Measurements from ENCODE around the gene PDGFC. TPM values are rescaled to one million over a fixed set of nuclear protein-coding genes. Genes with fewer than 3 reads are reported as not detected.

The PDGFC gene
- total RNA-seq, 6 experiments from 2014 or later: 6.6 to 19.0 (median 10.3) TPM

DNA sequence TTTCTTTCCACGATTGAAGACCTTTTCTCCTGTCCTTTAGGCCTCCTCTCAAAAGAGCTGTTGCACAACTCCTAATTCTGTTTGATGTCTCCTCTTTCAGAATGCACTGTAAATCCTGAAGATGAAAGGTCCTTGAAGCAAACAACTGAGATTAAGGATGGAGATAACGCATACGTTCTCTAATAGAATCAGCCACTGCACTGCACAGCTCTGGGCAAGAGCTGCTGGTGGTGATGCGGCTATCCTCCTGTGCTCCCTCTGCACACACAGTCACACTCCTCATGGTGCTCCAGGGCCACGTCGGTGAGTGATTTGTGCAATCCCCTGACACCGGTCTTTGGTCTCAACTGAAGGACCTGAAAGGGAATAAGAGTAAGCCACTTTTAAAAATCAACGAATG lies 208.7 kb downstream of the PDGFC start:
- Histone ChIP-seq H3K27me3 (no peaks in the 10 kb centered on the region), H3K36me3 (peaks cover 0 to 12% (median 0%) of the 10 kb centered on the region in 4 donors), H3K9me3 (no peaks in the 10 kb centered on the region), H3K4me3 (no peak overlapping the region), H3K27ac (no peak overlapping the region), H3K4me1 (peaks cover 0 to 5% (median 1%) of the 10 kb centered on the region in 4 donors)
- DNase-seq (no peak), ATAC-seq (no peak)
- TF ChIP-seq, protein P1, sequence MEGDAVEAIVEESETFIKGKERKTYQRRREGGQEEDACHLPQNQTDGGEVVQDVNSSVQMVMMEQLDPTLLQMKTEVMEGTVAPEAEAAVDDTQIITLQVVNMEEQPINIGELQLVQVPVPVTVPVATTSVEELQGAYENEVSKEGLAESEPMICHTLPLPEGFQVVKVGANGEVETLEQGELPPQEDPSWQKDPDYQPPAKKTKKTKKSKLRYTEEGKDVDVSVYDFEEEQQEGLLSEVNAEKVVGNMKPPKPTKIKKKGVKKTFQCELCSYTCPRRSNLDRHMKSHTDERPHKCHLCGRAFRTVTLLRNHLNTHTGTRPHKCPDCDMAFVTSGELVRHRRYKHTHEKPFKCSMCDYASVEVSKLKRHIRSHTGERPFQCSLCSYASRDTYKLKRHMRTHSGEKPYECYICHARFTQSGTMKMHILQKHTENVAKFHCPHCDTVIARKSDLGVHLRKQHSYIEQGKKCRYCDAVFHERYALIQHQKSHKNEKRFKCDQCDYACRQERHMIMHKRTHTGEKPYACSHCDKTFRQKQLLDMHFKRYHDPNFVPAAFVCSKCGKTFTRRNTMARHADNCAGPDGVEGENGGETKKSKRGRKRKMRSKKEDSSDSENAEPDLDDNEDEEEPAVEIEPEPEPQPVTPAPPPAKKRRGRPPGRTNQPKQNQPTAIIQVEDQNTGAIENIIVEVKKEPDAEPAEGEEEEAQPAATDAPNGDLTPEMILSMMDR (IDR thresholded peaks at IDR 0.05): no peak
- no peak for TF ChIP-seq POLR2A (IDR thresholded peaks at IDR 0.05)
- intact Hi-C loops (cut with DNase I): no loop called here
- 94% methylated on average over 8 of the region's 8 CpGs for whole genome bisulfite sequencing (ENCODE audit: insufficient coverage, low coverage, low lambda C conversion rate, missing lambda C conversion rate)

DNA sequence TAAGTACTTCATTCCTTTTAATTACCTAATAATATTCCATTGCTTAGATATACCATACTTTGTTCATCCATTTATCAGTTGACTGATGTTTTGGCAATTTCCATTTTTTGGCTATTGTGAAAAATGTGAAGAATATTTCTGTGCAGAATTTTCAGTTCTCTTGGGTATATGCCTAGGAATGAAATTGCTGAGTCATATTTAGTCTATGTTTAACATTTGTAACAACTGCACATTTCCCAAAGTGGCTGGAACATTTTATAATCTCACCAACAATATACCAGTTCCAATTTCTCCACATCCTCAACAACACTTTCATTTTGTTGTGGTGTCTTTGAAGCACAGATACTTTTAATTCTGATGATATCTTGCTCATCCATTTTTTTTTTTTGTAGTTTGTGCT lies 215.5 kb downstream of the PDGFC start:
- DNase-seq: no peak
- intact Hi-C loops (cut with DNase I): no loop called here
- no peaks in the 10 kb centered on the region for H3K9me3 ChIP-seq
- no peak for TF ChIP-seq POLR2A (IDR thresholded peaks at IDR 0.05)
- TF ChIP-seq, protein P1 (IDR thresholded peaks at IDR 0.05): no peak
- H3K4me3 ChIP-seq: no peak overlapping the region
- no peaks in the 10 kb centered on the region for H3K36me3 ChIP-seq
- no peaks in the 10 kb centered on the region for H3K27me3 ChIP-seq
- H3K27ac ChIP-seq: no peak overlapping the region
- H3K4me1 ChIP-seq: no peaks in the 10 kb centered on the region
- ATAC-seq: no peak

DNA sequence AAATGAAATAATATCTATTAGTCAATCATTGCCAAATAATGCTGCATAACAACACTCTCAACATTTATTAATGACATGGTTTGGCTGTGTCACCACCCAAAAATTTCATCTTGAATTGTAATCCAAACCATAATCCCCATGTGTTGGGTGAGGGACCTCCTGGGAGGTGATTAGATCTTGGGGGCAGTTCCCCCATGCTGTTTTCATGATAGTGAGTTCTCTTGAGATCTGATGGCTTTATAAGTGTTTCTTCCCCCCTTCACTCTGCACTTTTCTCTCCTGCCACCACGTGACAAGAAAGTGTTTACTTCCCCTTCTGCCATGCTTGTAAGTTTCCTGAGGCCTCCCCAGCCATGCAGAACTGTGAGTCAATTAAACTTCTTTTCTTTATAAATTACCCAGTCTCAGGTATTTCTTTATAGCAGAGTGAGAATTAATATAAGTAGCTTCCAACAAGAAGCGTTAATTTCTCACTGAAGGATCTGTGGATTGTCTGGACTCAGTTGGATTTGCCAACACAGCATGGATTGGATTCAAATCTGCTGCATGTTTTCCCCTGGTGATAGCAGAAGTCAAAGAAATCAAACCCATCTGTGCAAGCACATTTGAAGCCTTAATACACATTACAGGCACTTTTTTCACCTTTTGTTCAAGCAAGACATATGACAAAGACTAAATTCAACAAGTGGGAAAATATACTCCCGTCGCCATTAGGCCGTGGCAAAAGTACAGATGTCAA lies 216.6 kb downstream of the PDGFC start:
- no peaks in the 10 kb centered on the region for H3K9me3 ChIP-seq
- ATAC-seq (no peak), DNase-seq (no peak)
- WGBS (ENCODE audit: insufficient coverage, low coverage, low lambda C conversion rate, missing lambda C conversion rate): 65% methylated on average over 5 of the region's 5 CpGs
- TF ChIP-seq, protein P1 (IDR thresholded peaks at IDR 0.05): no peak
- no peak for TF ChIP-seq POLR2A (IDR thresholded peaks at IDR 0.05)
- intact Hi-C loops (cut with DNase I): no loop called here
- no peak overlapping the region for H3K4me3 ChIP-seq
- H3K4me1 ChIP-seq: no peaks in the 10 kb centered on the region
- no peaks in the 10 kb centered on the region for H3K36me3 ChIP-seq
- no peaks in the 10 kb centered on the region for H3K27me3 ChIP-seq
- H3K27ac ChIP-seq: no peak overlapping the region

DNA sequence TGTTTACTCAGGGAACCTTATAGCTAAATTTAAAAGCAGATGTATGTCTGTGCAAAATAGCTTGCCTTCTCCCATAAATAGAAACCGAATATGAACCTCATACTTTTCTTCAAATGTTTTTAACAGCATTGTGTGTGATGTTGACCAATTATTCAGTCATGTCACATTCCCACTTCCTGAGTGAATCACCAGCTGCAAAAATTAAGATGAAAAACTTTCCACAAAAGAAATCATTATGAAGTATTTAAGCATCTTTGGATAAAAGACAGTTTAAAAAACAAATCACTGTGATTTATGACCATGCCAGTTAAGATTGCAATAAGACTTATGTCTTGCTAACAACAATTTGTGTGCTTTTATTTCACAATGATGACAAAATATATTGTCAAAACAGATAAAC lies 220.1 kb downstream of the PDGFC start:
- intact Hi-C loops (cut with DNase I): no loop called here
- WGBS (ENCODE audit: insufficient coverage, low coverage, low lambda C conversion rate, missing lambda C conversion rate): 33% methylated on average over 1 of the region's 1 CpG
- no peak for DNase-seq

More for the DNA sequence above, 220.1 kb downstream of the PDGFC start:
- no peak for ATAC-seq
- Histone ChIP-seq H3K27ac (no peak overlapping the region), H3K9me3 (no peaks in the 10 kb centered on the region), H3K27me3 (no peaks in the 10 kb centered on the region), H3K4me3 (no peak overlapping the region), H3K4me1 (no peaks in the 10 kb centered on the region), H3K36me3 (no peaks in the 10 kb centered on the region)
- TF ChIP-seq, protein P1 (IDR thresholded peaks at IDR 0.05): no peak
- TF ChIP-seq POLR2A (IDR thresholded peaks at IDR 0.05): no peak
